Endothelial cell of umbilical vein (primary cell): Measurements from ENCODE around the gene RNU1-3. TPM values are rescaled to one million over a fixed set of nuclear protein-coding genes. Genes with fewer than 3 reads are reported as not detected.
"Not testable (repeated sequence)": the region's sequence is repeated elsewhere in the genome, so short reads cannot be mapped to it uniquely, and the experiment has no call there.

ENCODE experiments used
- BruUV-seq: library from RNA; stranded (reverse); fragments of 400-500 nt; replicated peaks from 2 replicates; lab custom pipeline; 2021; lab: Mats Ljungman, UMichigan
- CTCF ChIA-PET: fragments of 300-600, 350-600 bp; sonication (Branson Sonifier 250); formaldehyde crosslinking; loops from one replicate; lab custom pipeline; 2021; ENCODE audit warnings: antibody characterized with exemption, inconsistent platforms; lab: Charles Lee
- POLR2A ChIA-PET: fragments of 300-600, 350-600 bp; sonication (Branson Sonifier 250); formaldehyde crosslinking; loops from one replicate; lab custom pipeline; 2021; ENCODE audit warnings: antibody characterized with exemption, inconsistent platforms; lab: Charles Lee
- DNase-seq: peaks from one replicate; pipeline ENCODE4 v3.0.0-alpha.2; 2011; ENCODE audit warnings: low read depth, low spot score
- FAIRE-seq: peaks from 2 replicates; lab custom pipeline; 2011; peaks lifted over from hg19 to GRCh38; lab: Jason Lieb, UNC
- H2AFZ ChIP-seq: 2 replicates; pipeline ENCODE4 v1.6.0; 2012; ENCODE audit warnings: low read depth, low read length, control low read depth, inconsistent platforms
- H3K27ac ChIP-seq: 2 replicates; pipeline ENCODE4 v1.5.1; 2011; ENCODE audit warnings: low read depth, mild to moderate bottlenecking, control low read depth, low read length, moderate library complexity; ENCODE audit not compliant: insufficient read depth
- H3K27me3 ChIP-seq, 2 experiments: 2 replicates each; pipeline versions ENCODE4 v1.6.0 to v1.6.1; 2011; ENCODE audit warnings: low read length in 2 of 2, mixed read lengths in 1 of 2; ENCODE audit not compliant: control insufficient read depth in 2 of 2, insufficient read depth in 2 of 2
- H3K36me3 ChIP-seq, 2 experiments: 2 replicates in 1 of 2; 3 replicates in 1 of 2; pipeline ENCODE4 v1.5.1; 2011; ENCODE audit warnings: low read length in 2 of 2, mild to moderate bottlenecking in 1 of 2, moderate library complexity in 1 of 2; ENCODE audit not compliant: control insufficient read depth in 2 of 2, insufficient read depth in 2 of 2; ENCODE audit errors: extremely low read depth in 1 of 2
- H3K4me1 ChIP-seq: 3 replicates; pipeline ENCODE4 v1.5.1; 2011; ENCODE audit warnings: mild to moderate bottlenecking, low read length; ENCODE audit not compliant: control insufficient read depth, insufficient read depth; ENCODE audit errors: extremely low read depth
- H3K4me2 ChIP-seq: 2 replicates; pipeline ENCODE4 v1.6.1; 2011; ENCODE audit warnings: low read length, control low read depth, mixed read lengths; ENCODE audit not compliant: insufficient read depth
- H3K4me3 ChIP-seq, 3 experiments: fragments of 200-600 bp in 1 of 3; sonication (generic), shearing (Covaris generic) in 1 of 3; replicated peaks in 1 of 3; 2 replicates each; pipeline ENCODE4 v1.5.1; 2011 to 2016; ENCODE audit warnings: control low read depth in 3 of 3, low read length in 3 of 3, mild to moderate bottlenecking in 2 of 3, inconsistent platforms in 1 of 3, low read depth in 1 of 3, moderate library complexity in 1 of 3; ENCODE audit not compliant: insufficient read depth in 1 of 3
- H3K79me2 ChIP-seq: 2 replicates; pipeline ENCODE4 v1.6.0; 2012; ENCODE audit warnings: low read length, inconsistent platforms; ENCODE audit not compliant: control insufficient read depth, insufficient read depth
- H3K9ac ChIP-seq: replicated peaks from 2 replicates; pipeline ENCODE3; 2011; ENCODE audit warnings: low read length, control low read depth; ENCODE audit not compliant: insufficient read depth; ENCODE audit errors: extremely low read depth
- H3K9me1 ChIP-seq: replicated peaks from 3 replicates; pipeline ENCODE4 v1.6.0; 2011; ENCODE audit warnings: mild to moderate bottlenecking, low read length; ENCODE audit not compliant: control insufficient read depth, insufficient read depth; ENCODE audit errors: extremely low read depth
- H3K9me3 ChIP-seq: replicated peaks from 2 replicates; pipeline ENCODE4 v1.5.1; 2012; ENCODE audit warnings: low read length, inconsistent platforms; ENCODE audit not compliant: control insufficient read depth, insufficient read depth
- H4K20me1 ChIP-seq: replicated peaks from 2 replicates; pipeline ENCODE3; 2011; ENCODE audit warnings: mild to moderate bottlenecking, low read length; ENCODE audit not compliant: control insufficient read depth, insufficient read depth; ENCODE audit errors: extremely low read depth
- dilution Hi-C: fragments of 300-500 bp; cut with MboI; formaldehyde crosslinking; loops from one replicate; pipeline ENCODE4 v1.15.0; 2019; ENCODE audit warnings: low sequenced_read_pairs; ENCODE audit not compliant: extremely low pct_ligation_motif_present
- intact Hi-C: fragments of 100-400 bp; cut with micrococcal nuclease; formaldehyde crosslinking; loops from one replicate; pipeline ENCODE4 v1.10.0; 2022
- polyA plus RNA-seq, 4 experiments: library from polyadenylated mRNA; depleted of rRNA in 3 of 4; stranded (reverse) in 3 of 4; unstranded in 1 of 4; fragments of >200 nt; gene quantifications; 2 replicates each; pipeline versions ENCODE4 v1.2.1 to v1.2.3, GENCODE V29; 2011 to 2012; ENCODE audit warnings: missing spikeins in 1 of 4
- total RNA-seq: library from RNA; stranded (reverse); gene quantifications from 2 replicates; pipeline ENCODE4 v1.2.3, GENCODE V29; 2021

Gene RNU1-3
- total and polyA plus RNA-seq, 2 donors (not counting 3 experiments of a cell fraction or from before 2014, with no cell fraction given): 206 to 1,319 TPM

DNA sequence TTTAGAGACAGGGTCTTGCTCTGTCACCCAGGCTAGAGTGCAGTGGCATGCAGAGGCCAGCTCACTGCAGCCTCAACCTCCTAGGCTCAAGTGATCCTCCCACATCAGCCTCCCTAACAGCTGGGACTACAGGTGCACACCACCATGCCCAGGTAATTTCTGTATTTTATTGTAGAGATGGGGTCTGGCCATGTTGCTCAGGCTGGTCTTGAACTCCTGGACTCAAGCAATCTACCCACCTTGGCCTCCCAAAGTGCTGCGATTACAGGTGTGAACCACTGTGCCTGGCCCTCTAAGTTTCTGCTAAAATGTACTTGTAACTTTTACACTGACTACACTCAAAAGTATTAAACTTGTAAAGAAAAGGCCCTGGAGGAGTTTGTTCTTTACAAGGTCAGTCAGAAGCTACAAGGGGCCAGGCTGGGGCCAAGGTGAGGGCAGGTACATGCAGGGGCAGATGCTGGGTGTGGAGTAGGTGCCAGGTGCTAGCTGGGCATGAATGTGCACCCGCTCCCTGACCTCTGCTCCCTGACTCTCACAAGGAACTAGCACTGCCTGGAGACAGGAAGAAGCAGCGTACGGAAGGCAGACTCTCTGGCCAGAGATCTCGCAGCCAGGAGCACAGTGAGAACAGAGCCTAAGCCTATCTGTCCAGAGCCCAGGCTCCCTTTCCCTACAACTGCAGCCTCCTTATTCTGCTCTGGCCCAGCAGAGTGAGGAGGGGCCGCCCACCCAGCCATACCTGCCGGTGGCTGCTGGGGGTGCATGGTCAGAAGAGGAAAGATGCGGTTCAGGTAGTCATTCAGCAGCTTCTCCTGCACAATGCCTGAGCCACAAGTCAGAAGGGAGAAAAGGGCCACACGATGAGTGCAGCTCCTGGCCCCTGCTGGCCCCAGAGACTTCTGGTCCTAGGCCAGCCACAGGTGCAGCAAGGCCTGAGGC lies 24.5 kb downstream of the RNU1-3 start:
- CTCF ChIA-PET: interaction anchor here (1.4 to 2.9 kb wide), 2 partner anchors 18 to 21 kb away, joined by 3 to 10 read pairs; no protein-coding TSS in a partner anchor
- H3K4me1 ChIP-seq, H3K36me3 ChIP-seq, H3K4me3 ChIP-seq, H3K9me1 ChIP-seq, H4K20me1 ChIP-seq, H3K27me3 ChIP-seq, H3K9ac ChIP-seq, H3K9me3 ChIP-seq, POLR2A ChIA-PET, H3K27ac ChIP-seq, DNase-seq, intact Hi-C loops, H2AFZ ChIP-seq, BruUV-seq, H3K4me2 ChIP-seq, dilution Hi-C loops: not testable (repeated sequence)
- peaks cover 20% of the 10 kb centered on the region for H3K79me2 ChIP-seq
- FAIRE-seq: peak; percentile 8

DNA sequence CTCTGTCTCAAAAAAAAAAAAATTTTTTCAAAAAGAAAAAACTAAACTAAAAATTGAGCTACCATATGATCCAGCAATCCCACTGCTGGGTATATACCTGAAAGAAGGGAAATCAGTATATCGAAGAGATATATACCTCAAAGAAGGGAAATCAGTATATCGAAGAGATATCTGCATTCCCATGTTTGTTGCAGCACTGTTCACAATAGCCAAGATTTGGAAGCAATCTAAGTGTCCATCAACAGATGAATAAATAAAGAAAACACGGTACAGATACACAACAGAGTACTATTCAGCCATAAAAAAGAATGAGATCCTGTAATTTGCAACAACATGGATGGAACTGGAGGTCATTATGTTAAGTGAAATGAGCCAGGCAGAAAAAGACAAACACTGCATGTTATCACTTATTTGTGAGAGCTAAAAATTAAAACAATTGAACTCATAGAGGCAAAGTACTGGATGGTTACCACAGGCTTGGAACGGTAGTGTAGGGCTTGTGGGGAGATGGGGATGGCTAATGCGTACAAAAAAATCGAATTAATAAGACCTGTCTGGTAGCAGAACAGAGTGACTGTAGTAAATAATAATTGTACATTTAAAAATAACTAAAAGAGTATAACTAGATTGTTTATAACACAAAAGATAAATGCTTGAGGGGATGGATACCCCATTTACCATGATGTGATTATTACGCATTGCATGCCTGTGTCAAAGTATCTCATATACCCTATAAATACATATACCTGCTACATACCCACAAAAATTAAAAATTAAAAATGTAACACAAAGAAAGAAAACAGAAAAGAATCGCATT lies 25.4 kb downstream of the RNU1-3 start:
- TSS peak; percentile 1 for BruUV-seq
- H3K36me3 ChIP-seq, intact Hi-C loops, H3K4me2 ChIP-seq, FAIRE-seq, H3K27me3 ChIP-seq, dilution Hi-C loops, H3K4me1 ChIP-seq, DNase-seq, H4K20me1 ChIP-seq, H3K9me1 ChIP-seq, H3K9ac ChIP-seq, H3K4me3 ChIP-seq, POLR2A ChIA-PET, H3K27ac ChIP-seq, H3K9me3 ChIP-seq, H2AFZ ChIP-seq: not testable (repeated sequence)
- CTCF ChIA-PET: interaction anchor here (0.9 to 2.9 kb wide), 3 partner anchors 17 to 68 kb away, joined by 3 to 10 read pairs (median 3); no protein-coding TSS in a partner anchor
- peaks cover 20% of the 10 kb centered on the region for H3K79me2 ChIP-seq

DNA sequence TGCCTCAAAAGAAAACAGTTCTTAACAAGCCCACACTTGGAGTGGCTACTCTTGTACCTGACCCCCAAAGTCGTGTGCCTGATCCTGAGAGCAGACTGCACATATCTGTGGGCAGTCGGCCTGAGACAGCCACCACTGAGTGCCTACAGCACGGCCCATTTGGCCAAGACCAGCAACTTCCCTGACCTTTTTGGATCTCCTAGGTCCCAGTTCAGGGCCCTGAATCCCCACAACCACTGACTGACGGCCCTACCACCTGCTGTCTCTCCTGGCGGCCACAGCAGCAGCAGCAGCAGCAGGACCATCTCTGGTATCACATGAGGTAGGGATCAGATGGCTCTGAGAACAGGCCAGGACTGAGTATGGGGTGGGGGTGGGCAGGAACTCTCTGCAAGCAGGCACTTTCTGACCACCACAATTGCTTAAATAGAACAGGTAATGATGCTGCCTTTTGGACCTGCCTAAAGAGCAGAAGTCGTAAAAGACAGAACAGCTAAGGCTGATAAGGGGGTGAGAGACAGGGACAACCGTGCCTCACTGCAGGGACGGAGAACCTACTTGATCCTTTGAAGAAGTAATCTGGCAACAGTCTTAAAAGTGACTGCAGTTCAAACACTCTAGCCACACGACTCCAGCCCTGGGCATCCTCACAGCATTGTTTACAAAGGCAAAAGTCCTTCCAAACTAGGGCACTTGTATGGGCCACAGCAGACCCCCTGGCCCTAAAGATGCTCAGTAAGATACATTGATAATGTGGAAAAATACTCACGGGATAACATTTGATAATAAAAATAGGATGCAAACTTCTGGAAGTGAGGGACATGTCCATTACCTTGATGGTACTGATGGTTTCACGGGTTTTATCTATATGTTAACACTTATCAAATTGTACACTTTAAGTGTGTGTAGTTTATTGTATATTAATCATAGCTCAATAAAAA lies 27.4 kb downstream of the RNU1-3 start:
- POLR2A ChIA-PET, H3K4me3 ChIP-seq, H2AFZ ChIP-seq, BruUV-seq, H3K9ac ChIP-seq, DNase-seq, H3K9me3 ChIP-seq, intact Hi-C loops, H3K27me3 ChIP-seq, H3K4me2 ChIP-seq, H3K27ac ChIP-seq, dilution Hi-C loops, H4K20me1 ChIP-seq, H3K9me1 ChIP-seq, H3K36me3 ChIP-seq, H3K4me1 ChIP-seq: not testable (repeated sequence)
- CTCF ChIA-PET: interaction anchor here (2.9 kb wide), 1 partner anchor 18 kb away, joined by 10 read pairs; no protein-coding TSS in a partner anchor
- peaks cover 20% of the 10 kb centered on the region for H3K79me2 ChIP-seq
- peak; percentile 21 for FAIRE-seq
